Measurements from ENCODE around the gene ARRDC5. TPM values are rescaled to one million over a fixed set of nuclear protein-coding genes. Genes with fewer than 3 reads are reported as not detected.
"Not testable (repeated sequence)": the region's sequence is repeated elsewhere in the genome, so short reads cannot be mapped to it uniquely, and the experiment has no call there.

Gene ARRDC5
- total RNA-seq, 2 experiments from 2014 or later = not detected

DNA sequence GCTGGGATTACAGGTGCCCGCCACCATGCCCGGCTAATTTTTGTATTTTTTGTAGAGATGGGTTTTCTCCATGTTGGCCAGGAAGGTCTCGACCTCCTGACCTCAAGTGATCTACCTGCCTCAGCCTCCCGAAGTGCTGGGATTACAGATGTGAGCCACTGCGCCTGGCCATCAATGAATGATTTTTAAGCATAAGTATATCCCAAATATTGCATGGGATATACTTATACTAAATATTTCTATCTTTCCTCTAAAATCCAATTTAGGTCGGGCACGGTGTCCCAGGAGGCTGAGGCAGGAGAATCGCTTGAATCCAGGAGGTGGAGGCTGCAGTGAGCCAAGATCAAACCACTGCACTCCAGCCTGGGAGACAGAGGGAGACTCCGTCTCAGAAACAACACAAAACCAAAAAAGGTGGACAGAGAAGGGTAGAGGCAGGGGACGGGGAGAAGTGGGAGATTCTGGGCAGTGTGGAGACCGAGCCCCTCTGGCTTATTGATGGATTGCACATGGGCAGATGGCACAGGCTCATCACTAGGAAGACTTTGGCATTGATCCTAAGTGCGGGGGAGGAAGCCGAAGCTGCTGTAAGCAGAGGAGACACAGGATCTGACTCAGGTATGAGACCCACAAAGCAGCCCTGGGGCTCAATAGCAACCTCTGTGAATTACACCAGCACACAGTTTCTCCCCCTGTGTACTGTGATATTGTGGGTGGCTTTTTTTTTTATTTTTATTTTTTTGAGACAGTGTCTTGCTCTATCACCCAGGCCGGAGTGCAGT is 13.5 kb downstream of the ARRDC5 start:
- POLR2A ChIA-PET = no interaction called here
- H3K4me3 Mint-ChIP-seq = no peak overlapping the region
- no peak for DNase-seq
- no peaks in the 10 kb centered on the region for H3K9me3 Mint-ChIP-seq (ENCODE audit: low read depth)
- no peaks in the 10 kb centered on the region for H3K4me1 Mint-ChIP-seq
- CTCF ChIA-PET = no interaction called here
- no peaks in the 10 kb centered on the region for H3K27me3 Mint-ChIP-seq
- H3K36me3 Mint-ChIP-seq (ENCODE audit: low read depth) = no peaks in the 10 kb centered on the region
- no peak for ATAC-seq
- no peak overlapping the region for H3K27ac Mint-ChIP-seq
- intact Hi-C loops (cut with DNase I, micrococcal nuclease) = no loop called here

GRCh38 chr19:4887803-4888202 is 14.9 kb downstream of the ARRDC5 start:
- DNase-seq; POLR2A ChIA-PET; CTCF ChIA-PET; H3K27me3 Mint-ChIP-seq; H3K4me1 Mint-ChIP-seq; H3K4me3 Mint-ChIP-seq; intact Hi-C loops (cut with DNase I, micrococcal nuclease); H3K27ac Mint-ChIP-seq; H3K9me3 Mint-ChIP-seq (ENCODE audit: low read depth); H3K36me3 Mint-ChIP-seq (ENCODE audit: low read depth); ATAC-seq: not testable (repeated sequence)

GRCh38 chr19:4884993-4885392 is 17.7 kb downstream of the ARRDC5 start:
- CTCF ChIA-PET; H3K27ac Mint-ChIP-seq; intact Hi-C loops (cut with DNase I, micrococcal nuclease); H3K4me3 Mint-ChIP-seq; H3K27me3 Mint-ChIP-seq; H3K9me3 Mint-ChIP-seq (ENCODE audit: low read depth); POLR2A ChIA-PET; ATAC-seq; H3K4me1 Mint-ChIP-seq; H3K36me3 Mint-ChIP-seq (ENCODE audit: low read depth); DNase-seq: not testable (repeated sequence)

- H3K36me3 Mint-ChIP-seq (ENCODE audit: low read depth); H3K4me1 Mint-ChIP-seq; H3K4me3 Mint-ChIP-seq; H3K27ac Mint-ChIP-seq; H3K27me3 Mint-ChIP-seq; H3K9me3 Mint-ChIP-seq (ENCODE audit: low read depth); intact Hi-C loops (cut with DNase I, micrococcal nuclease); POLR2A ChIA-PET; ATAC-seq; DNase-seq: not testable (repeated sequence)
- CTCF ChIA-PET = interaction anchor here (1.1 kb wide), 1 partner anchor 10 kb away, joined by 5 read pairs; no protein-coding TSS in a partner anchor
These were observed 19.8 kb downstream of the ARRDC5 start for GRCh38 chr19:4882874-4883273.

- Mint-ChIP-seq H3K4me1 (peaks cover 6% of the 10 kb centered on the region), H3K27me3 (no peaks in the 10 kb centered on the region), H3K27ac (no peak overlapping the region), H3K36me3 (ENCODE audit: low read depth) (no peaks in the 10 kb centered on the region), H3K4me3 (no peak overlapping the region), H3K9me3 (ENCODE audit: low read depth) (no peaks in the 10 kb centered on the region)
- ATAC-seq = no peak
- CTCF ChIA-PET = interaction anchor here (1.0 kb wide), 1 partner anchor 9 kb away, joined by 3 read pairs; no protein-coding TSS in a partner anchor
- no peak for DNase-seq
- POLR2A ChIA-PET = no interaction called here
- intact Hi-C loops (cut with DNase I, micrococcal nuclease) = no loop called here
These were observed 23.7 kb downstream of the ARRDC5 start for GRCh38 chr19:4879041-4879440.

GRCh38 chr19:4878491-4878968 is 24.2 kb downstream of the ARRDC5 start:
- Mint-ChIP-seq H3K4me3 (no peak overlapping the region), H3K36me3 (ENCODE audit: low read depth) (no peaks in the 10 kb centered on the region), H3K27me3 (no peaks in the 10 kb centered on the region), H3K27ac (no peak overlapping the region), H3K9me3 (ENCODE audit: low read depth) (no peaks in the 10 kb centered on the region), H3K4me1 (peaks cover 6% of the 10 kb centered on the region)
- POLR2A ChIA-PET = interaction anchor here (0.6 to 1.1 kb wide), 2 partner anchors 33 to 356 kb away, joined by 3 to 5 read pairs; no protein-coding TSS in a partner anchor
- ATAC-seq = peak; percentile 36
- DNase-seq = peak; percentile 28
- intact Hi-C loops (cut with DNase I, micrococcal nuclease) = no loop called here
- CTCF ChIA-PET = interaction anchor here (1.0 kb wide), 1 partner anchor 8 kb away, joined by 3 read pairs; no protein-coding TSS in a partner anchor

GRCh38 chr19:4877753-4878490 is 24.8 kb downstream of the ARRDC5 start:
- H3K9me3 Mint-ChIP-seq (ENCODE audit: low read depth) = no peaks in the 10 kb centered on the region
- no peak overlapping the region for H3K4me3 Mint-ChIP-seq
- POLR2A ChIA-PET = interaction anchor here (0.5 to 1.1 kb wide), 3 partner anchors 34 to 357 kb away, joined by 3 to 5 read pairs (median 3); no protein-coding TSS in a partner anchor
- ATAC-seq (no peak), DNase-seq (no peak)
- H3K4me1 Mint-ChIP-seq = peaks cover 6% of the 10 kb centered on the region
- intact Hi-C loops (cut with DNase I, micrococcal nuclease) = no loop called here
- H3K27ac Mint-ChIP-seq = no peak overlapping the region
- CTCF ChIA-PET = no interaction called here
- no peaks in the 10 kb centered on the region for H3K27me3 Mint-ChIP-seq
- no peaks in the 10 kb centered on the region for H3K36me3 Mint-ChIP-seq (ENCODE audit: low read depth)

GRCh38 chr19:4873930-4874329 is 28.8 kb downstream of the ARRDC5 start:
- H3K4me3 Mint-ChIP-seq = no peak overlapping the region
- peaks cover 16% of the 10 kb centered on the region for H3K4me1 Mint-ChIP-seq
- no peaks in the 10 kb centered on the region for H3K36me3 Mint-ChIP-seq (ENCODE audit: low read depth)
- H3K9me3 Mint-ChIP-seq (ENCODE audit: low read depth) = no peaks in the 10 kb centered on the region
- DNase-seq (no peak), ATAC-seq (no peak)
- intact Hi-C loops (cut with DNase I, micrococcal nuclease) = no loop called here
- CTCF ChIA-PET = interaction anchor here (0.6 to 6.6 kb wide), 6 partner anchors 8 to 159 kb away, joined by 3 to 52 read pairs (median 6); no protein-coding TSS in a partner anchor
- POLR2A ChIA-PET = interaction anchor here (1.1 kb wide), 1 partner anchor 37 kb away, joined by 4 read pairs; no protein-coding TSS in a partner anchor
- H3K27me3 Mint-ChIP-seq = peaks cover 2% of the 10 kb centered on the region
- no peak overlapping the region for H3K27ac Mint-ChIP-seq

DNA sequence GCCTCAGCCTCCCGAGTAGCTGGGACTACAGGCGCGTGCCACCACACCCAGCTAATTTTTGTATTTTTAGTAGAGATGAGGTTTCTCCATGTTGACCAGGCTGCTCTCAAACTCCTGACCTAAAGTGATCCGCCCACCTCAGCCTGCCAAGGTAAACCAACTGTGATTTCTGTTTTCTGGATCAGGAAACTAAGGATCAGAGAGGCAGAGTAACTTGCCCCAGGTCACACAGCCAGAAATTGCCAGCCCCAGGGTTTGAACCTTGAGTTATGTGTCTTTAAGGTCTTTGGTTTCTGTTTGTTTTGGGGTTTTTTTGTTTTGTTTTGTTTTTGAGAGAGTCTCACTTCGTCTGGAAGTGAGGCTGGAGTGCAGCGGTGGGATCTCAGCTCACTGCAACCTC is 31.0 kb downstream of the ARRDC5 start:
- intact Hi-C loops (cut with DNase I, micrococcal nuclease) = loop anchor here (1.0 kb wide), 2 partner anchors 40 to 160 kb away; no protein-coding TSS in a partner anchor
- H3K9me3 Mint-ChIP-seq (ENCODE audit: low read depth) = no peaks in the 10 kb centered on the region
- peaks cover 2% of the 10 kb centered on the region for H3K27me3 Mint-ChIP-seq
- CTCF ChIA-PET = interaction anchor here (0.6 to 6.6 kb wide), 9 partner anchors 33 to 415 kb away, joined by 3 to 52 read pairs (median 4); no protein-coding TSS in a partner anchor
- DNase-seq (no peak), ATAC-seq (no peak)
- no peak overlapping the region for H3K4me3 Mint-ChIP-seq
- peaks cover 12% of the 10 kb centered on the region for H3K4me1 Mint-ChIP-seq
- POLR2A ChIA-PET = no interaction called here
- no peaks in the 10 kb centered on the region for H3K36me3 Mint-ChIP-seq (ENCODE audit: low read depth)
- no peak overlapping the region for H3K27ac Mint-ChIP-seq

GRCh38 chr19:4870025-4870700 is 32.5 kb downstream of the ARRDC5 start:
- Mint-ChIP-seq H3K36me3 (ENCODE audit: low read depth) (no peaks in the 10 kb centered on the region), H3K4me1 (peaks cover 17% of the 10 kb centered on the region), H3K27me3 (peaks cover 2% of the 10 kb centered on the region), H3K4me3 (no peak overlapping the region), H3K27ac (no peak overlapping the region), H3K9me3 (ENCODE audit: low read depth) (no peaks in the 10 kb centered on the region)
- CTCF ChIA-PET = interaction anchor here (0.9 to 6.6 kb wide), 5 partner anchors 9 to 160 kb away, joined by 3 to 52 read pairs (median 10); no protein-coding TSS in a partner anchor
- intact Hi-C loops (cut with DNase I, micrococcal nuclease) = no loop called here
- POLR2A ChIA-PET = no interaction called here
- DNase-seq (peak; percentile 59), ATAC-seq (peak; percentile 31)

GRCh38 chr19:4868286-4868834 is 34.3 kb downstream of the ARRDC5 start:
- peak overlapping the region; percentile 63 for H3K27ac Mint-ChIP-seq
- intact Hi-C loops (cut with DNase I, micrococcal nuclease) = no loop called here

More at GRCh38 chr19:4868286-4868834, 34.3 kb downstream of the ARRDC5 start:
- ATAC-seq (no peak), DNase-seq (no peak)
- H3K36me3 Mint-ChIP-seq (ENCODE audit: low read depth) = no peaks in the 10 kb centered on the region
- H3K4me1 Mint-ChIP-seq = peaks cover 20% of the 10 kb centered on the region
- peaks cover 2% of the 10 kb centered on the region for H3K27me3 Mint-ChIP-seq
- H3K4me3 Mint-ChIP-seq = peak overlapping the region; percentile 73
- H3K9me3 Mint-ChIP-seq (ENCODE audit: low read depth) = no peaks in the 10 kb centered on the region
- ChIA-PET POLR2A (interaction anchor here (1.1 kb wide), 1 partner anchor 43 kb away, joined by 3 read pairs; no protein-coding TSS in a partner anchor), CTCF (interaction anchor here (0.7 to 6.6 kb wide), 4 partner anchors 17 to 170 kb away, joined by 3 to 52 read pairs (median 5); no protein-coding TSS in a partner anchor)
